ENCODE measurements around the gene NRXN3.
"Not testable (repeated sequence)": the region's sequence is repeated elsewhere in the genome, so short reads cannot be mapped to it uniquely, and the experiment has no call there.

NRXN3 gene

DNA sequence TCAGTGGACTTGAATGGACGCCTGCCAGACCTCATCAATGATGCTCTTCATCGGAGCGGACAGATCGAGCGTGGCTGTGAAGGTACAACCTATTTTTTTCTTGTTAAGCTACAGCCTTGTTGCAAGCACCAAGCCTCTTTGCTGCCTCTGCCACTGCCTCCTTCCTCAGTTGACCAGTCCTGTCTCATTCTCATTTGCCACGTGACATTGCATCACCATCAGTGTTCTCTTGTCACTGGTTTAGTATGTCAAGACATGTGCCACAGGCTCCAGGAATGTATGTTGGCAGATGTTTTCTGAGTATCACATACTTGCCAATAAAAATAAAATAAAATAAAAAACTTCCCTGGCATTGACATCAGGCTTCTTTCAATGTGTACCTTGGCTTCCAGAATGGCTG, 798.1 kb downstream of the NRXN3 start:
- no peak for DNase-seq

GRCh38 chr14:78970677-78971076, 800.5 kb downstream of the NRXN3 start:
- no peak for DNase-seq

DNA sequence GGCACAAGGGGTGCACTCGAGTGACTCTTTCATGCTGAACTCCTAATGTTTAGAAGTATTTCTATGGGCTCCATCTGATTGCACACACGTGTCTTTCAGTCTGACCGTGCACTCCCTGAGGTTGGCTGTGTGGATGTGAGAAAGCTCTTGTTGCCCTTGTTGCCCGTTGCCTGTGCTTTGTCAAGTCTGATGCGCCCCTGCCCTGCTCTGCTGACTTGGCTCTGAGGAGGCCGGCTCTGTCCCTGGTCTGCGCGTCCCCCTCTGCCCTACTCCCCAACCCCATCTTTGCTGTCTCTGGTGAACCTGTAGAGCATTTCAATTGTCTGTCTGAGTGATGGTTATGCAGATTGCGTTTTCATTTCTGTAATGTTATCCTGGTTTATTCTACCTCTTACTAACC, 802.3 kb downstream of the NRXN3 start:
- DNase-seq, result no peak

GRCh38 chr14:78974691-78975090, 804.5 kb downstream of the NRXN3 start:
- no peak for DNase-seq

GRCh38 chr14:78975734-78976133, 805.6 kb downstream of the NRXN3 start:
- no peak for DNase-seq

GRCh38 chr14:78978896-78979295, 808.7 kb downstream of the NRXN3 start:
- no peak for DNase-seq

DNA sequence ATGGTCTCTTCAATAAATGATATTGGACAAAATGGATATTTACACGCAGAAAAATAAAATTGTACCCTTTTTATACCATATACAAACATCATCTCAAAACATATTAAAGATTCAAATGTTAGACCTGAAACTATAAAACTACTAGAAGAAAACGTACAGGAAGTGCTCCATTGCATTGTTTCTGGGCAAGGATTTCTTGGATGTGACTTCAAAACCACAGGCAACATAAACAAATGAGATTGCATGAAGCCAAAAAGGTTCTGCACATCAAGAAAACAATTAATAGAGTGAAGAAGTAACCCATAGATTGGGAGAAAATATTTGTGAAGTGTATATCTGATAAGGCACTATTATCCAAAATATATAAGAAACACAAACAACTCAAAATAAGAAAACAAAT, 812.4 kb downstream of the NRXN3 start:
- DNase-seq, result no peak

- DNase-seq, result no peak
Measured at GRCh38 chr14:78983126-78983525, 813.0 kb downstream of the NRXN3 start.

DNA sequence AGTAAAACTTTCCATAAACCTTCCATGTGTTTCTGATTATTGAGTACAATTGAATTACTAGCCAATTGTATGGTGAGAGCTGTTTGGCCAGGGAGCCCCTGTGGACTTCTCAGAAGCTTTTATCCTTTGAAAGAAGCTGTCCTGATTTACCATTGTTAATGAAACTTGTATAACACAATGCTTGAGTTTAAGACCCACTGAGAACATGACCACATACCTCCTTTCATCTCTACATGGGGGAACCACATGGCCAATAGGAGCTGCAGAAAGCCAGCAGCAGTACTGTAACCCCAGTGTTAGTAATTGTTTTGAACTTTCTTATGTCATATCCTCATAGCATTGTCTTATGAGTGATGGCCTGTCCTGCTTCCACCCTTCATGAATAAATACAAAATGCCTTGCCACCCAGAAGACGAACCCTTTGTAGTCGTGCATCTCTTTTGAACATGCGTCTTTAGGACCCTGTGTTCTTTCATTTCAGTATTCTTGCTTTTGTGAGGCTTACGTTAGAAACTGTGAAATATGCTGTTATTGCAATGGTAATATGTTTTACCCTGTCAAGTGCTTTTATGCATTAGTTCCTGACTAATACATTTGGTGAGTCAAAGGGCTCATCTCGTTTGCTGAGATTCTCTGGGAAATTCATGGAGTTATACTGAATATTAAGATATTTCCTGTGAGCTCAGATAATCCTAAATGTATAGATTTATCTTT, 815.7 kb downstream of the NRXN3 start:
- no peak for DNase-seq

DNA sequence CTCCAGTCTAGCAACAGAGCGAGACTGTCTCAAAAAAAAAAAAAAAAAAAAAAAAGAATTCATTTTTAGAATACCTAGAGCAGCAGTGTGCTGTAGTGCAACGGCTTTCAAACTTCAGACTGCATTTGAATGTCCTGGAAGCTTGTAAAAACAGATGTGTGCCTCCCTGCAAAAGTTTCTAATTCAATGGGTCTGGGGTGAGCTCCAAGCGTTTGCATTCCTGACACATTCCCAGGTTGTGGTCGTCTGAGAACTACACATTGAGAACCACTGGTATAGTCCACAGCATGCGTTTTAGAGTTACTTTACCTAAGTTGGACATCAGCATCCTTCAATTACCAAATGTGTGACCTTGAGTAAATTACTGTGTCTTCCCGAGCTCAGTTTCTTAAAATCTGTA, 816.8 kb downstream of the NRXN3 start:
- DNase-seq, result no peak

DNA sequence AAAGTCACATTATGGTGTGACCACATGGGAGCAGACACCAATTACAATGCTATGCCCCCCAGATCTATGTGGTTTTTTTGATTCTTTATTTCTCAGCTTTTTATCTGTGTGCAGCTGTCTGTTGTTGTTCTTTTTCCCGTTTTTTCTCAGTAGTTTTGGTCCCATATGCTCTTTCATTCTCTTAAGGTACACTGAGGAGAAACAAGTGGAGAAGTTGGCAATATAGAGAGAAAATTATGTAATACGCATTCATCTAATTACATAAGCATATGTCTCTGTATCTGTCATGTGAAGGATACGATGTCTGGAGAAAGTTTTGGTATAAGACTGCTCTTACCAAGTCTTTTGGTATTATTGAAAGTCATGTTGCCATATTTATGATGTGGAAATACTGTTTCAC, 819.0 kb downstream of the NRXN3 start:
- DNase-seq, result no peak

DNA sequence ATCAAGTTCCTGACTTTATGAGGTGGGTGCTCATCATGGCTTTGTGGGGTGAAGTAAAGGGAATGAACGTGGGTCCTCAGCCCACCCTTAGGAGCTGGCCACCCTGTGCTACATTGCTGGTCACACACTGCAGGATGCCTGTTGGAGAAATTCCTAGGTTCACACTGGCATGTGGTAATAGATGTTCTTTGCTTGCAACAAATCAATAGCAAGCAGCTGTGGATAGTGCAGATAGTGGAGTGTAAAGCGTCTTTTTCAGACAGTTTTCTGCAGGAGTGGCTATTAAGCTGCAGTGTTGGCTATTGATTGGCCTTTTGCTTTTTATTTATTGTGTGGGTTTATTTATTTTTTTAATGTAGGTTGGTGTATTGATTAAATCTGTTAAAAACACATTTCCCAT, 822.7 kb downstream of the NRXN3 start:
- no peak for DNase-seq

DNA sequence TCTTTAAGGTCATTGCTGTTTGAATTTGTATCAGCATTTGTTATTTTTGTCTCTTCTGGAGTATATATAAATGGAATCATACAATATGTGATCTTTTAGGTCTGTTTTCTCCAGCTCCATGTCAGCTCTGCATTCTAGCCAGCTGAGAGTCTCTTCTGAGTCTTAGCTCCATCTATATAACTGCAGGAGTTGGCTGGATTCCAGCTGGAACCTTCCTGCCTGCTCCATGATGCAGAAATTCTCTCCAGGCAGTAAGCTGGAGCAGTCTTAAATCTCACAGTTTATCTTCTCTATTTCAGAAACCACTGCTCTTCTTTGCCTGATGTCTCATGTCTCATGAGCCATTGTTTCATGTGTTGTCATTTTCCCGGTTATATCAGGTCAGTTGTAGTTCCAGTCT, 827.6 kb downstream of the NRXN3 start:
- DNase-seq, result no peak

- no peak for DNase-seq
Measured at GRCh38 chr14:79009286-79009685, 839.1 kb downstream of the NRXN3 start.

DNA sequence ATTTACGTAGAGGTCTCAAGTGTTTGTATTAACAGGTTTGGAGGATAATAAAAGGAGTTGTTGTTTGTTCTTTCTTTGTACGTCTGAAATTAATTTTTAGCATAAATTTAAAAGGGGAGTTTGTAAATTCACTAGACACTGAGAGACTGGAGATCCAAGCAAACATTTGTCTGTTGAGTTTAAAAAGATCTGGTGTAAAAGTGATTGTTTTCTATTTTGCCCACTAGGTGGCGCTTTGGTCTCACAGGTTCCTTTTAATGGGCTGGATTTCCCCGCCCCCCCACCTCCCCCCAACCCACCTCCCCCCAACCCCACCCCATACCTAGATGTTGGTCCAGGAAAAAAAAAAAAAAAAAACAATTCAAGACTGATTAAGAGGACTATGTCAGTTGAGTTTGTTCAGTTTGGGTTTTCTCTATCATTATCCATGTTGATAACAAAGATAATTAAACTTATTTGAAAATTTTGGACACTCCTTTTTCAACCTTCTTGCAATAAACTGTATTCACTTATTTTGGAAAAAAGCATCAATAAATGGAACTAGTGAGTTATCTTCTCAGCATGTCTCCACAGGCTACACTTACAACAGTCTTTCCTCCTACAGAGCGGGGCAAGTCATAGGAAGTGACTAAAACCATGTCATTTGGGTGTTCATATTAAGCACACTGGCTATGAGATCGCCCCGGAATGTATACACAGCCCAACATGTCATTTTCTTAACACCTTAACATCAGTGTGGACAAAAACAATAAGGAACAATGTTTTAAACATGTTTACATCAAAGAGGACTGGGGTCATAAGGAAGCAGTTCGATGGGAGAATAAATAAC, 841.1 kb downstream of the NRXN3 start:
- peak; percentile 22 for DNase-seq

DNA sequence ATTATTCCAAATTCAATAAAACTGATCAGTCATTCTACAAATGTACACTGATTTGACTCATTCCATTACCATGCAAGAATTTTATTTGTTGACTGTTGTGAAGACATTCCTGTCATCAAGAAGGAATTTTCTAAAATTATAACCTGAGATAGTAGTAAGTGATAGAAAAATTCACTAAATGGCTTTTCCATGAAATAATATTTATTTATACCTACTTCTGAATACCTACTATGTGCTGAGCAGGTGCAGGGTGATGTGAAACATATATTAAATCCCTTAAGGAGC, 841.7 kb downstream of the NRXN3 start:
- no peak for DNase-seq

DNA sequence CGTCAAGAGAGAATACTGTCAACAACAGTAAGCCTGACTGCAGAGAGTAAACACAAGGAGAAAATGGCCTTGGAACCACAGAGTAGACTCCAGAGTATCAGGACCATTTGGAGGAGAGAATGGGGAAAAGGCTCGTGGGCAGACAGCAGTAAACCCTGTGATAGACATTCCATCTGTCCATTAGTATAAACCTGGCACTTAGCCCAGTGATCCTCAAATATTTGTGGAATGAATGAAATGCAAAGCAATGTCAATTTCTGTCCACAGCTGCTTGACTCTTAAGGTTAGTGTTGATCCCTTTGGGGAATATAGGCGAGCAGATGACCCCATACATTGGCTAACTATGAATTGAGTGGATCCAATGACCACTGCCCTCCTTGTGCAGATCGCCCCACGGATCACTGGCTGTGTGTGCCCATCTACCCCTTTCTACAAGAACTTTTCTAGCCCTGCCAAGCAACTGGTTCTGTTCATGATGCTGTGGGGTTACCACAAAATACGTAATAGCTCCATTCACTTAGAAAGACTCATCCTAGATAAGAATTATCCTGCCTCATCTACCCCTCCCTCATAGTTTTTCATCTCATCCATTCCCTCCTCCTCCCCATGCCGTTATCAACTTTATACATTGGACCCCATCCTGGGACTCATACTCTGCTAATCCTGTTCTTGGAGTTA, 846.8 kb downstream of the NRXN3 start:
- no peak for DNase-seq

DNA sequence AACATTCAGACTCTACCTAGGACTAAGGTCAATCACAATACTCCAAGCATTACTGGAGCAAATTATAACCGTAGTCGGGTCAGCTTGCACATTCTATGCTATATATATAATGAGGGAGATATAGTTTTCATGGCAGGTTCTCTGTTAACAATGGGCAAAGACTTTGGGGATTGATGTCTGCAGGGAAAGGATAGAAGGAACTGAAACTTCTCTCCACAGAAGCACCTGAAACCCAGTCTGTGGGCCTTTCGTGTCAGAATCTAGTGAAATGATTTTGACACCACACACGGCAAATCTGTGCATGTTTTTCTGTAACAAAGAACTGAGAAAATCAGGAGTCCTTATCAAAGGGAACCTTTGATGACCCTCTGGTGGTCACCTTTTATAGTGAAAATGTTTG, 847.4 kb downstream of the NRXN3 start:
- no peak for DNase-seq

DNA sequence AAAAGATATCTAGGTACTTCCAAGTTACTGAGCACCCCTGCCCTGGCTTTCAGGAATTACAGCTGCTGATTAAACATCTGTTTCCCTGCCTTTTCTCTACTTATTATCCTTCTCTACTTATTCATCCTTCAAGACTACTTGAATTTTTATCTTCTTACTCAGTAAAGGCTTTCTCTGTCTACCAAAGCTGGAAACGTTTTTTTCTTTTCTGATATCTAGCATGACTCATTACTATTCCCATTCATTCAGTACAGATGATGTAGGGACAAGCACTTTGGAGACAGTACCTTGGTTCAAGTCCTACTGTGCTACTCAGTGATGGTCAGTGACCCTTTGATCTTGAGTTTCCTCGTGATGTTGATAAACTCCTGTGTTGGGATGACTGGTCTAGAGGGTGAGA, 848.7 kb downstream of the NRXN3 start:
- no peak for DNase-seq

DNA sequence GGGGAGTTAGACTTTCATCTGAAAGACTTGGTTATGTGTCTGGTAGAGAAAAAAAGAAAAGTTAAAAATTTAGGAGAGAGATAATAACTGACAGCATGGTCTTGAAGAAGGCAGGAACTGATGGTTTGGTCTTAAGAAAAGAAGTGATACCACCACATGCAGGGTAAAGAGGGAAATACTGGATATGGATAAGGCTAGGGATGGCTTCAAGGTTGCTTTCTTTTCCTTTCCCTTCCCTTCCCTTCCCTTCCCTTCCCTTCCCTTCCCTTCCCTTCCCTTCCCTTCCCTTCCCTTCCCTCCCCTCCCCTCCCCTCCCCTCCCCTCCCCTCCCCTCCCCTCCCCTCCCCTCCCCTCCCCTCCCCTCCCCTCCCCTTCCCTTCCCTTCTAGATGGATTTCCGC, 849.7 kb downstream of the NRXN3 start:
- DNase-seq, result not testable (repeated sequence)

- no peak for DNase-seq
Measured at GRCh38 chr14:79021766-79022165, 851.6 kb downstream of the NRXN3 start.

- DNase-seq, result no peak
Measured at GRCh38 chr14:79027138-79027537, 857.0 kb downstream of the NRXN3 start.

DNA sequence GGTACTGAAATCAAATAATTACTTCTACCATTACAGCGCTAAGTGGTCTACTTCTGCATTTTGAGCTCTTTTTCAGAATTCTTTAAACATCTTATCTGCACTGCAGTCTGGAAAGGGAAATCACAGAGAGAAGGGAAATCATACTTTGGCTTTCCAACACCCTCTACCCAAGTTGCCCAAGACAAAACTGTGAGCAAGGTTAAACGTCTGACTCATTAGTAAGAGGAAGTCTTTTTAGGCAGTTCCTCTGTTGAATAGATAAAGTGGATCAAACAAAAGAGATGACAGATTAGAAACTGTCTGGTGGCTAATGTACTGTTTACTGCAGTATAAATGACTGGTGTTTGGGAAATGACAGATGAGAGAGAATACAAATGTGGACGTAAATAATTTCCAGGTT, 858.1 kb downstream of the NRXN3 start:
- DNase-seq, result no peak

DNA sequence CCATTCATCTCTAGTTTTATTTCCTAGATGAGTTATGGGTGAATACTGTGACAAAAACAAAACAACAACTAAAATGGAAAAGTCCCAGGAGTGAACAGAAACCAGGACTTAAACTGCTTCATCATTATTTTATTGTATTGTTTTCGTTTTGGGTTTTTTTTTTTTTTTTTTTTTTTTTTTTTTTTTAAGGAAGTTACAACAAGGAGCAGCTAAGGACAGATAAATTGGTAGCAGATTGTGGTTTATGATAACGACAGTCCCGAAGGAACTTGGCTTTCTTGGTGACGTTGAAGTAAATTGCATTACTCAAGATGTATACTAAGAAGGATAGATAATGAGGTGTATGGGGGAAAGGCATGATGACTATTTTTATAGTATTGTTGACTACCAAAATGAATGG, 866.3 kb downstream of the NRXN3 start:
- no peak for DNase-seq
